Prostate gland (tissue), 2 donors: Measurements from ENCODE around the gene ANKEF1.
A peak's percentile ranks its signal among the peaks of the same experiment; 100 is the strongest.

Experiments used
- POLR2A ChIP-seq: fragments of 450-650 bp; IDR thresholded peaks from one replicate; pipeline ENCODE4 v1.6.1; 2016; ENCODE audit warnings: antibody characterized with exemption, mild to moderate bottlenecking
- TF ChIP-seq, protein P1 (sequence below), 4 experiments: fragments of 200-600 bp in 2 of 4; fragments of 450-650 bp in 2 of 4; sonication (generic) in 2 of 4; IDR thresholded peaks; 1 replicate in 3 of 4; 2 replicates in 1 of 4; pipeline ENCODE4 v1.5.1; 2016 to 2019; ENCODE audit warnings: antibody characterized with exemption in 4 of 4, mild to moderate bottlenecking in 2 of 4, moderate library complexity in 2 of 4

GRCh38 chr20:10077081-10077471 is 42.3 kb downstream of the ANKEF1 start:
- TF ChIP-seq POLR2A = no peak
- TF ChIP-seq, protein P1, sequence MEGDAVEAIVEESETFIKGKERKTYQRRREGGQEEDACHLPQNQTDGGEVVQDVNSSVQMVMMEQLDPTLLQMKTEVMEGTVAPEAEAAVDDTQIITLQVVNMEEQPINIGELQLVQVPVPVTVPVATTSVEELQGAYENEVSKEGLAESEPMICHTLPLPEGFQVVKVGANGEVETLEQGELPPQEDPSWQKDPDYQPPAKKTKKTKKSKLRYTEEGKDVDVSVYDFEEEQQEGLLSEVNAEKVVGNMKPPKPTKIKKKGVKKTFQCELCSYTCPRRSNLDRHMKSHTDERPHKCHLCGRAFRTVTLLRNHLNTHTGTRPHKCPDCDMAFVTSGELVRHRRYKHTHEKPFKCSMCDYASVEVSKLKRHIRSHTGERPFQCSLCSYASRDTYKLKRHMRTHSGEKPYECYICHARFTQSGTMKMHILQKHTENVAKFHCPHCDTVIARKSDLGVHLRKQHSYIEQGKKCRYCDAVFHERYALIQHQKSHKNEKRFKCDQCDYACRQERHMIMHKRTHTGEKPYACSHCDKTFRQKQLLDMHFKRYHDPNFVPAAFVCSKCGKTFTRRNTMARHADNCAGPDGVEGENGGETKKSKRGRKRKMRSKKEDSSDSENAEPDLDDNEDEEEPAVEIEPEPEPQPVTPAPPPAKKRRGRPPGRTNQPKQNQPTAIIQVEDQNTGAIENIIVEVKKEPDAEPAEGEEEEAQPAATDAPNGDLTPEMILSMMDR (IDR thresholded peaks at IDR 0.05) = peak in 1 of 4 experiments; percentile 16
